HPDE6-E6E7 (cell line): ENCODE data around the gene KLHL26.

Experiments used
- DNase-seq: peaks from one replicate; pipeline ENCODE4 v3.0.0; 2011; ENCODE audit warnings: missing footprints; ENCODE audit errors: extremely low spot score

The KLHL26 gene

DNA sequence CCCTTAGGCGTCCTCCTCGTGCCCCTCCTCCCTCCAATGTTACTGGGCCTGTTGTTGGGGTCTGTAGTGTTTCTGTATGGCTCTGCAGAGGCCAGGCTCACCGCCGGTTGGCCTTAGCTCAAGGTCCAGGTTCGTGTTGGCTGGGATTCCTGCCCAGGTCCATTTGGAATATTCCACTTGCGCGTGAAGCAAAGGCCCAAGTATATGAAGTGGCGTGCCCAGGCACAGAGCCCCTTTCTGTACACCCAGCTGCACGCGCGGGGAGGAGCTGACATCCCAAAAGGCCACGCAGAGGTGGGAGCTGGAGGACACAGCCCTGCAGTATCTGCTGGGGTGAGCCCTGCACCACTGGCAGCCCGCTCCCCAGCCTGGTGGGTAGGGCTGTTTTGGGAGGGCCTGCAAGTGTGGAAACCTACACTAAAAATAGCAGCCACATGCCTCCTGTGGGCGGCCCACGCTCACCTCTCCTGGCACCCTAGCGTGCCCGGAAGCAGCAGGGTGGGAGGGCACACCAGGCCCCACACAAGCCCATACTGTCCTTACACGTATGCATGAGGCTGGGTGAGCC lies 76.8 kb downstream of the KLHL26 start:
- no peak for DNase-seq

DNA sequence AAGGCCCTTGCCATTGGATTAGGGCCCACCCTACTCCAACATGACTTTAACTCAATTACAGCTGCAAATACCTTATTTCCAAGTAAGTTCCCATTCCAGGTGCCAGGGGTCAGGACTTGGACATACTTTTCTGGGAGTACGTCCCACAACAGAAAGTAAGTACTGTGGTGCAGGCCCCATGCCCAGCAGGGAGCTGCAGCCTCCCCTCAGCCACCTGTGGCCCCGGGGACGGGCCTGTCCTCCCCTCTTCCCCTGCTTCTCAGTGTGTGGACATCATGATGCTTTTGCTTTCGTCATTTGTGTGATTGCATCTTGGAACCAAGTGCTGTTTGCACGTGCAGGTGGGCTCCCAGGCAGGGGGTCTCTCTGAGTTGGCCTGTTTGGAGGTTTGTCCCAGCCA lies 78.6 kb downstream of the KLHL26 start:
- DNase-seq = no peak

DNA sequence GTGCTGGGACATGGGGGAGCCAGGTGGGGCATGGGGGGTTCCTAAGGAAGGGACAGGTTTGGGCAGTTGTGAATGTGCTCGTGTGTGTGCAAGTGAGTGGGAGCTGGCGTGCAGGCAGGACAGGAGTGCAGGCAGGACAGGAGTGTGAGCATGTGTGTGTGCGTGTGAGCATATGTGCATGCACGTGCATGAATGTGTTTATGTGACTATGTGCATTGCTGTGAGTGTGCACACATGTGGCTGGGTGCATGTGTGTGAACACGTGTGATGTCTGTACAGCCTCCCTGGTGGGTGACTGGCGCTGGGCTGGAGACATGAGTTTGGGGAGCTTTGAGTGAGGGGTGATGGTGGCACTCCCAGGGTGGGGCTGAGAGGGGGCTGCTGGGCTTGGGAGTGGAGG lies 80.0 kb downstream of the KLHL26 start:
- no peak for DNase-seq

DNA sequence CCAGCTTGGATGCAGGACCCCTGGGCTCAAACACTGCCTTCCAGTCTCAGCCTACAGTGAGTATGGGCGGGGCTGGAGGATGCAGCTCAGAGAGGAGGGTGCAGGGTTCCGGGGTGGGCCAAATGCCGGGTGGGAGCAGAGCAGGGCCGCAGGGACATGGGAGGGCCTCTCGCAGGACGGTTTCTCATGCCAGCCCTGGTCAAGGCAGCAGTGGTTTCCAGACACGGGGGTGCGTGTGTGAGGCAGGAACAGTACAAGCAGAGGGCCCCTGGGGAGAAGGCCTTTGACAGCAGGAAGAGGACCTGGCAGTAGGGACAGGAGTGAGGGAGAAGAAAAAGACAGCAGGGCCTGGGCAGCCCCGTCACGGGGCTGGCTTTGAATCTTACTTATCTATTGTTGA lies 80.8 kb downstream of the KLHL26 start:
- no peak for DNase-seq

DNA sequence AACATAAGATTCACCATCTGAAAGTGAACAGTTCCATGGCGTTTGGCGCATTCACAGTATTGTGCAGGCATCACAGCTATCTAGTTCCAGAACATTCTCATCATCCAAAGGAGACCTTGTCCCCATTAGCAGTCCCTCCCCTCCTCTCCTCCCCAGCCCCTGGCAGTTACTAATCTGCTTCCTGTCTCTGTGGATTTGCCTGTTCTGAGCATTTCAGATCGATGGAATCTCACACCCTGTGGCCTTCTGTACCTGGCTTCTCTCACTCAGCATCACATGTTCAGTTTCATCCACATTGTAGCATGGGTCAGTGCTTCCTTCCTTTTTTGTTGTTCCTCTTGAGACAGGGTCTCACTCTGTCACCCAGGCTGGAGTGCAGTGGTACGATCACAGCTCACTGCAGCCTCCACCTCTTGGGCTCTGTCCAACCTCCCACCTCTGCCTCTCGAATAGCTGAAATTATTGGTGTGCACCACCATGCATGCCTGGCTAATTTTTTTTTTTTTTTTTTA lies 81.2 kb downstream of the KLHL26 start:
- DNase-seq = no peak

GRCh38 chr19:18718846-18719458 lies 82.1 kb downstream of the KLHL26 start:
- no peak for DNase-seq

DNA sequence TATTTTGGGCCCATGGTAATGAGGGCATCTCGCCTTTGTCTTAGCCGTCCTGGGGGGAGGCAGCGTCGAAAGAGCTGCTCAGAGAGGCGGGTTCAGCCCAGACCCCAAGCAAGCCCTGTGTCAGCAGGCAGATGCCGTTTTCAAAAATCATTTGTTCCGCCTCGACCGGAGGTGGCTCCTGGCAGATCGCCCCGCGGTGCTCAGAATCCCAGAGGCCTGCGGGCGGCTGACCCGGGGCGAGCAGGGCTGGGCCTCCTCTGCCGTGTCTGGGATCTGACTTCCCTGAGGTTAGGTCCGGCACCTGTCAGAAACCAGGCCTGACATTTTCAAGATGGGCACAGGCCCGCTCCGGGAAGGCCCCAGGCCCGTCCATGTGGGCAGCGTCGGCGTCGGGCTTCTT lies 82.7 kb downstream of the KLHL26 start:
- DNase-seq = no peak
